ENCODE measurements around the gene SCN7A.
"Not testable (repeated sequence)": the region's sequence is repeated elsewhere in the genome, so short reads cannot be mapped to it uniquely, and the experiment has no call there.

SCN7A gene

DNA sequence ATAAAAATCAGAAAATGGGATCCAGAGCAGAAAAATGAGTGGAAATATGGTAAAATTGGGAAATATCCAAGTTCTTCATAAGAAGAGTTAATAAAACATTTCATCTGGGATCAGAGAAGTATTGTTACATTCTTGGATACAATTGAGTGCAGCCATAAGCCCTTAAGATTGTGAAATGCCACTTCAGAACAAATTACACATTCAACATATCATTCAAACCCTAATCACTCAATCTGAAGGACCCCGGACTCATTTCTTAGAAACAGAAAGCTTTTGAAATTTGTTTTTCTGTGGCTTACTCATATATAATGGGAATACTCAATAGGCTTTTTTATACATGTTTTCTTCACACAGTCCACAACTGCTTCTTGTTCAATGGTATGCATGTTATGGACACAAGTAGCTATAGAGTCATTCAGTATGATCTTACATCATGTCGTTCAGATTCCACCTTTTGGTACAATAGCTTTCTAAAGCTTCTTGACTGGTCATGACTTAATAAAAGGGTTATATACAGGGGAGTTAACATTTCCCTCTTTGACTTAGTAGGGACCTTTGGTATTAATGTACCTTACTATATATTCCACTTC, 39.9 kb downstream of the SCN7A start:
- no peak for DNase-seq (ENCODE audit: low read depth in 2 of 2, low spot score in 1 of 2)

- no peak for DNase-seq (ENCODE audit: low read depth in 2 of 2, low spot score in 1 of 2)
Observed at GRCh38 chr2:166451468-166451867, 42.6 kb downstream of the SCN7A start.

GRCh38 chr2:166449439-166449838, 44.6 kb downstream of the SCN7A start:
- no peak for DNase-seq (ENCODE audit: low read depth in 2 of 2, low spot score in 1 of 2)

DNA sequence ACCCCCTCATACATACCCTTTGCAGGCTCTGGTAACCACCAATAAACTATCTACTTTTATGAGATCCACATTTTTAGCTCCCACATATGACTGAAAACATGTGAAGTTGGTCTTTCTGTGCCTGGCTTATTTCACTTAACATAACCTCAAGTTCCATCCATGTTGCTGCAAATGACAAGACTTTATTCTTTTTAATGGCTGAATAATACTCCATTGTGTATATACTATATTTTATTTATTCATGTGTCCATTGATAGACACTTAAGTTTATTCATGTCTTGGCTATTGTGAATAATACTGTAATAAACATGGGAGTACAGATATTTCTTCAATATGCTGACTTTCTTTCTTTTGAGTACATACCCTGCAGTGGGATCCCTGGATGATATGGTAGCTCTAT, 45.9 kb downstream of the SCN7A start:
- DNase-seq (ENCODE audit: low read depth in 2 of 2, low spot score in 1 of 2): no peak

DNA sequence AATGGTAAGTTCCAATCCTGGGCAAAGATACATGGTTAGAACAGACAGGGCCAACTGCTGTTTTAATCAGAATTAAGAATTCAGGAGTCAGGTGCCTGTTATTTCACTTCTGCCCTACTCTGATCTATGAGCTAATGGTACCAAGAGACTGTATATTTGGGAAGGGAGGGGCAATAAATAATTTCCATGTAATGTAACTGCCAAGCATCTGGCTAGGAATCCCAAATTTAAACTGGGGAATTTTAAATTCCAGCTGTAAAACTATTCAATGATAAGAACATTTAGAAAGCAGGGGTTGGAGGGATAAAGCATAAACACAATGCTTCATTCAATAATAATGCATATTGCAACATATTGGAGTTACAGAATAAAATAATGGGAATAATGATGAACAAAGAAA, 49.7 kb downstream of the SCN7A start:
- DNase-seq (ENCODE audit: low read depth in 2 of 2, low spot score in 1 of 2): no peak

GRCh38 chr2:166440313-166440712, 53.7 kb downstream of the SCN7A start:
- no peak for DNase-seq (ENCODE audit: low read depth in 2 of 2, low spot score in 1 of 2)

GRCh38 chr2:166439078-166439477, 55.0 kb downstream of the SCN7A start:
- DNase-seq (ENCODE audit: low read depth in 2 of 2, low spot score in 1 of 2): no peak

DNA sequence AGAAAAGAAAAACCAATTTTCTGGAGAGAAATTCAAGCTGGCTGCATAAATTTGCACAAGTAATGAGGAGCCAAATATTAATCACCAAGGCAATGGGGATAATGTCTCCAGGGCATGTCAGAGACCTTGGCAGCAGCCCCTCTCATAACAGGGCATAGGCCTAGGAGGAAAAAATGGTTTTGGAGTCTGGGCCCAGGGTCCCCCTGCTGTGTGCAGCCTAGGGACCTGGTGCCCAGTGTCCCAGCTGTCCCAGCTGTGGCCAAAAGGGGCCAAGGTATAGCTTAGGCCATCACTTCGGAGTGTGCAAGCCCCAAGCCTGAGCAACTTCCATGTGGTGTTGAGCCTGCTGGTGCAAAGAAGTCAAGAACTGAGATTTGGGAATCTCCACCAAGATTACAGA, 57.1 kb downstream of the SCN7A start:
- no peak for DNase-seq (ENCODE audit: low read depth in 2 of 2, low spot score in 1 of 2)

DNA sequence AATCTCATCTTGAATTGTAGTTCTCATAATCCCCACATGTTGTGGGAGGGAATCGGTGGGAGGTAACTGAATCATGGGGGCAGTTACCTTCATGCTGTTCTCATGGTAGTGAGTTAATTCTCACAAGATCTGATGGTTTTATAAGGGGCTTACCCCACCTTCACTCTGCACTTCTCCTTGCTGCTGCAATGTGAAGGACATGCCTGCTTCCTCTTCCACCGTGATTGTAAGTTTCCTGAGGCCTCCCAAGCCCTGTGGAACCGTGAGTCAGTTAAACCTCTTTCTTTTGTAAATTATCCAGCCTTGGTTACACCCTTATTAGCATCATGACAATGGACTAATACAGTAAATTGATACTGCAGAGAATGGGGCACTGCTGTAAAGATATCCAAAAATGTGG, 57.9 kb downstream of the SCN7A start:
- DNase-seq (ENCODE audit: low read depth in 2 of 2, low spot score in 1 of 2): no peak

GRCh38 chr2:166434491-166434890, 59.6 kb downstream of the SCN7A start:
- DNase-seq (ENCODE audit: low read depth in 2 of 2, low spot score in 1 of 2): no peak

GRCh38 chr2:166433457-166433856, 60.6 kb downstream of the SCN7A start:
- DNase-seq (ENCODE audit: low read depth in 2 of 2, low spot score in 1 of 2): no peak

DNA sequence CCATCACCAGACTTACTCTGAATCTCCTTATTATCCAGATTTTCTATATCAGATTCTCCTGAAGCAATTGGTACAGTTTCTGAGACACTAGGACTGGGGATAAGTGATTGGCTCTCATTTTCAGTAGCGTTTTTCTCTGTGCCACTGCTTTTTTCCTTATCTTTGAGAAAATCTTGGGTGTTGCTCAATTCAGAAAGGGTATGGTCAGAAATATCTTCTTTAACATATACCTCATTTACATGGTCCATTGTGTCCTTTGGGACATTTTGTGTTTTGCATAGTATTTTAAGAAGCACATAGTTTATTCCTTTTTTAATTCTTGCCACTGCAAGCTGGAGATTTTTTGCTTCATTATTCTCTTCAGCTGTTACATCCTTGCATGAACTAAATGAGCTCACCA, 61.7 kb downstream of the SCN7A start:
- no peak for DNase-seq (ENCODE audit: low read depth in 2 of 2, low spot score in 1 of 2)

GRCh38 chr2:166424841-166425240, 69.2 kb downstream of the SCN7A start:
- no peak for DNase-seq (ENCODE audit: low read depth in 2 of 2, low spot score in 1 of 2)

DNA sequence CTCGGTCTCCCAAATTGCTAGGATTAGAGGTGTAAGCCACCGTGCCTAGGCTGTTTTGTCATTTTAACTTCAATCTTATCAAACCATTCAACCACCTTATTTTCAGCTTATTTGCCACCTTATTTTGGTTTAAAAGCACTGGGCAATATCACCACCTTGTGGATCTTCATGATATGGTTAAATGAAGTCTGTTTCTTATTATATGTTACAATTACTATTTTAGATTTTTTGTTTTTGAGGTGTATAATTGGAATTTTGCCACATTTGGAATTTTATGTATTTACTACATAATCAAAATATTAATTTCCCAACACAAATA, 74.5 kb downstream of the SCN7A start:
- no peak for DNase-seq (ENCODE audit: low read depth in 2 of 2, low spot score in 1 of 2)

DNA sequence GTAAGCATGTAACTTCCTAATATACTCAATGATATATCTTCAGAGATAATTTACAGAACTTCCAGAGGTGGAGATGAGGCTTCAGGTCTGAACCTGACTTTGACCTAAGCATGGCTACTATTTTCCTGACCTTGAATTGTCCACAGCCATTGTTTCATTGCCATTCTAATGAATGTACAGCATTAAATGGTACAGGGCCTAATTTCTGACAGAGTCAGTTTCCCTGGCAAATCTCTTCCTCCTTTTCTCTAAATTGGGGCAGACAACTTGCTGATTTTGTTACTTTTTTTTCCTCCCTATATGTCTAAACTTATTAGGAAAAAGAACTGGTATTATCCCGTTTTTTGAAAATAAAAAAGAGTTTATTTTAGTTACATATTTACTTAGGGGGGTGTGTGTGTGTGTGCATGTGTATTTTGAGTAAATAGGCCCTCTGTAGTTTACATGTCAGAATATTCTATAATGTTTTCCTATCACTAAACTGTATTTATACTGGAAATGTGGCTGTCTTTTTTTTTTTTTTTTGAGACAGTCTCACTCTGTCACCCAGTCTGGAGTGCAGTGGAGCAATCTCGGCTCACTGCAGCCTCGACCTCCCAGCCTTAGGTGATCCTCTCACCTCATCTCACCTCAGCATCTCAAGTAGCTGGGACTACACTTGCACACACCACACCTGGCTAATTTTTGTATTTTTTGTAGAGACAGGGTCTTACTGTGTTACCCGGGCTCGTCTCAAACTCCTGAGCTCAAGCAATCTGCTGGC, 75.0 kb downstream of the SCN7A start:
- DNase-seq (ENCODE audit: low read depth in 2 of 2, low spot score in 1 of 2): no peak

DNA sequence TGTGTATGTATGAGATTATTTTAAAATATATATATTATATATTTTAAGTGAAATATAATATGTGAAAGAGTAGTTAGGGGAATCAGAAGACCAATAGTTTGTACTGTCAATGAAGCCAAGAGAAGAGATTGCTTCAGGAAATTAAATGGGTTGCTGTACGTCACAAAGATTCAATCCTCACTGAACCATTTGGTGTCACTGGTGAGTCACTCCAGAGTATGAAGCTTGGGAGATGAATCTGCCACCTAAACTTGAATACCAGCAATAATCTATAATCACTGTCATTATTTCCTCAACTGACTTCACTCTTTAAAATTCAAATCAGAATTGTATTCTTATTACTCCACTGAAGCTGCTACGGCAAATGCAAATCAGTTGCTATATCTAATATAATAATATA, 76.4 kb downstream of the SCN7A start:
- DNase-seq (ENCODE audit: low read depth in 2 of 2, low spot score in 1 of 2): no peak

GRCh38 chr2:166413255-166413654, 80.8 kb downstream of the SCN7A start:
- DNase-seq (ENCODE audit: low read depth in 2 of 2, low spot score in 1 of 2): no peak

DNA sequence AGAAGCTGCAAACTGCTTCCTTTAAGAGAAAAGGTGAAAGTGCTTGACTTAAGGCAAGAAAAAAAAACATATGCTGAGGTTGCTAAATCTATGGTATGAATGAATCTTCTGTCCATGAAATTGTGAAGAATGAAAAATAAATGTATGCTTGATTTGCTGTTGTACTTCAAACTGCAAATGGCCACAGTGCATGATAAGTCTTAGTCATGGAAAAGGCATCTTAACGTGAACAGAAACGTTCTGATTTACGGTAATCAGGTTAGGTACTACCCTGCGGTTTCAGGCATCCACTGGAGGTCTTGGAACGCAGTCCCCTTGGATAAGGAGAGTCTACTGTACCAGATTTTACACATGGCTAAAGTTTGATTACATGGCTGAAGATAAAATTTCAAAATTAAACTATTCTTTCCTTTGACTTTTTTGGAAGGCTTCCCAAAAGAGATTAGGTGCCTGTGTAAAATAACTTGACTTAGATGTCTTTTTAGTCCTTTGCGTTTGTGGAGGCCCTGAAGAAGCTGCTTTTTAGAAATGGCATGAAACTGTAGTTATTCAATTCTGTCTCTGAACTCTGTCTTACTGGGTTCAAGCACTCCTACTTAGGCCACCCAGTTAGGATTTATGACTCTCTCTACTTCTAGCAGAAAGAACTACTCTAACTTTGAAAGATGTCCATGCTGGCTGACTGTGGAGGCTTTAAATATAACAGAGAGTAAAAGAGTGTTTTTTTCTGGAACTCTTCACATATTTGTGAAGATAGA, 82.4 kb downstream of the SCN7A start:
- no peak for DNase-seq (ENCODE audit: low read depth in 2 of 2, low spot score in 1 of 2)

DNA sequence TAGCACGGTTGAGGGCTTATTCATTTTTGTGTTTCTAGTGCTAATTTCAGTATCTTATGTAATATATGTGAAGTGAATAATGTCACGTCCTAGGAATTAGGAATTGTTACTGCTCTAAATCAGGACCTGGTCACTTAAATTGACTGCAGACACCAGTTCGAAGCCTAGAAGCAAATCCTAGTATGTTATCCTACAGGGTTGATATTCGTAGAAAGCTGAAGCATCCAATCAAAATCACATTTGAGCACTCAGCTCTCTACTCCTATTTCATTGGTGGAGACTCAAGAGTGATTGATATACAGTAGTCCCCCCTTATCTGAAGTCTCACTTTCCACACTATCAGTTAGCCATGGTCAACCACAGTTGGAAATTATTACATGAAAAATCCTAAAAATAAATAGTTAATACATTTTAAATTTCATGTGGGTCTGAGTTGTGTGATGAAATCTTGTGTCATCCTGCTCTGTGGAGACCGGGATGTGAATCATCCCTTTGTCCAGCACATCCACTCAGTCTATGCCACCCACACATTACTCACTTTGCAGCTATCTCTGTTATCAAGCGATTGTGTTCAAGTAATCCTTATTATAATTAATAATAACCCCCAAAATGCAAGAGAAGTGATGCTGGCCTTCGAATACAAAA, 83.1 kb downstream of the SCN7A start:
- no peak for DNase-seq (ENCODE audit: low read depth in 2 of 2, low spot score in 1 of 2)

GRCh38 chr2:166407746-166408145, 86.3 kb downstream of the SCN7A start:
- DNase-seq (ENCODE audit: low read depth in 2 of 2, low spot score in 1 of 2): not testable (repeated sequence)

- DNase-seq (ENCODE audit: low read depth in 2 of 2, low spot score in 1 of 2): no peak
Observed at GRCh38 chr2:166406374-166406773, 87.7 kb downstream of the SCN7A start.

DNA sequence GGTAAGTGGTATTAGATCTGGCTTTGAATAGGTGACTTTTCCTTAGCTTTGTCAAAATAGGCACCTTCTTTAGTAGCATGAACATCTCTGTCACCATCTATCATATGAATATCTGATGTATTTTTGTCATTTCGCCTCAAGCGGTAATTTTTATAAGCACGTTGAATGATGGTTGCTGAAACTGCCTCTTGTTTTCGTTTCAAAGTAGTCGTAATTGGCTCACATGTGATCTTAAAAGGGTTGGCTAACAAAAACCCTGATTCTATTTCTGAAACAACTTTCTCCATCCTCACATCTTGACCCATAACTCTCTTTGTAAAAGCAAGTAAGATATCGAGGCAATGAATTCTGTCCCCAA, 88.5 kb downstream of the SCN7A start:
- no peak for DNase-seq (ENCODE audit: low read depth in 2 of 2, low spot score in 1 of 2)
